Liver (tissue), 9 donors: ENCODE data around the gene PRRC2A. TPM values are rescaled to one million over a fixed set of nuclear protein-coding genes. Genes with fewer than 3 reads are reported as not detected.
A peak's percentile ranks its signal among the peaks of the same experiment; 100 is the strongest.

Experiments
- DNase-seq: peaks from one replicate; pipeline ENCODE4 v3.0.0-alpha.2; 2017; ENCODE audit warnings: low spot score
- H3K27ac ChIP-seq, 2 donors: one replicate each; pipeline ENCODE4 v1.7.0; 2013; ENCODE audit warnings: inconsistent platforms in 2 of 2, low read length in 2 of 2, control low read depth in 1 of 2, low read depth in 1 of 2, mild to moderate bottlenecking in 1 of 2
- H3K27me3 ChIP-seq, 4 donors: one replicate each; pipeline versions ENCODE4 v1.6.1 to v1.7.0; 2013; ENCODE audit warnings: low read length in 3 of 4, inconsistent platforms in 1 of 4, mild to moderate bottlenecking in 1 of 4, moderate library complexity in 1 of 4; ENCODE audit not compliant: control insufficient read depth in 4 of 4, insufficient read depth in 4 of 4
- H3K36me3 ChIP-seq, 4 donors: one replicate each; pipeline versions ENCODE4 v1.6.1 to v1.7.0; 2013; ENCODE audit warnings: low read length in 3 of 4, mild to moderate bottlenecking in 3 of 4, low read depth in 1 of 4, moderate library complexity in 1 of 4; ENCODE audit not compliant: control insufficient read depth in 4 of 4, insufficient read depth in 3 of 4
- H3K4me1 ChIP-seq, 4 donors: one replicate each; pipeline versions ENCODE4 v1.6.1 to v1.7.0; 2013; ENCODE audit warnings: low read length in 3 of 4, mild to moderate bottlenecking in 3 of 4, moderate library complexity in 1 of 4; ENCODE audit not compliant: control insufficient read depth in 4 of 4, insufficient read depth in 4 of 4
- H3K4me3 ChIP-seq, 3 donors: one replicate each; pipeline versions ENCODE4 v1.6.1 to v1.7.0; 2013; ENCODE audit warnings: low read length in 3 of 3, control low read depth in 1 of 3, low read depth in 1 of 3, mild to moderate bottlenecking in 1 of 3
- H3K9ac ChIP-seq, 2 donors: one replicate each; pipeline ENCODE4 v1.7.0; 2013; ENCODE audit warnings: low read length in 2 of 2, mild to moderate bottlenecking in 2 of 2, moderate library complexity in 2 of 2, control low read depth in 1 of 2, low read depth in 1 of 2
- H3K9me3 ChIP-seq, 4 donors: one replicate each; pipeline versions ENCODE4 v1.6.1 to v1.7.0; 2013; ENCODE audit warnings: low read length in 3 of 4; ENCODE audit not compliant: control insufficient read depth in 4 of 4
- ATF3 ChIP-seq: IDR thresholded peaks from 2 replicates; pipeline ENCODE4 v1.6.1; 2016; ENCODE audit warnings: antibody characterized with exemption
- CTCF ChIP-seq: fragments of 150-350 bp; IDR thresholded peaks from 2 replicates; pipeline ENCODE4 v1.5.1; 2017; ENCODE audit warnings: improper control_type of control experiment, low read depth, low read length; ENCODE audit not compliant: missing input control
- EGR1 ChIP-seq, 2 donors: IDR thresholded peaks; 2 replicates each; pipeline ENCODE4 v1.6.1; 2016 to 2018; ENCODE audit warnings: antibody characterized with exemption in 2 of 2, low read depth in 2 of 2
- FOXA2 ChIP-seq: IDR thresholded peaks from 2 replicates; pipeline ENCODE4 v1.6.1; 2016; ENCODE audit warnings: antibody characterized with exemption
- GABPA ChIP-seq, 2 donors: IDR thresholded peaks in 1 of 2; conservative IDR thresholded peaks in 1 of 2; 2 replicates each; pipeline ENCODE4 v1.6.1; 2016; ENCODE audit warnings: antibody characterized with exemption in 2 of 2, mild to moderate bottlenecking in 1 of 2, moderate library complexity in 1 of 2
- HNF4A ChIP-seq, 2 donors: conservative IDR thresholded peaks; 2 replicates each; pipeline ENCODE4 v1.6.1; 2016; ENCODE audit warnings: antibody characterized with exemption in 2 of 2, mild to moderate bottlenecking in 2 of 2
- HNF4G ChIP-seq: IDR thresholded peaks from 2 replicates; pipeline ENCODE4 v1.6.1; 2016; ENCODE audit warnings: antibody characterized with exemption
- JUND ChIP-seq, 2 donors: IDR thresholded peaks; 2 replicates each; pipeline ENCODE4 v1.6.1; 2016; ENCODE audit warnings: antibody characterized with exemption in 2 of 2
- MAX ChIP-seq: IDR thresholded peaks from 2 replicates; pipeline ENCODE4 v1.6.1; 2016; ENCODE audit warnings: antibody characterized with exemption
- NR2F2 ChIP-seq: IDR thresholded peaks from 2 replicates; pipeline ENCODE4 v1.6.1; 2016; ENCODE audit warnings: antibody characterized with exemption
- REST ChIP-seq: IDR thresholded peaks from 2 replicates; pipeline ENCODE4 v1.6.1; 2016; ENCODE audit warnings: antibody characterized with exemption, mild to moderate bottlenecking
- RXRA ChIP-seq, 2 donors: IDR thresholded peaks; 2 replicates each; pipeline ENCODE4 v1.6.1; 2017 to 2018; ENCODE audit warnings: antibody characterized with exemption in 2 of 2, mild to moderate bottlenecking in 1 of 2
- SP1 ChIP-seq: IDR thresholded peaks from 2 replicates; pipeline ENCODE4 v1.6.1; 2018; ENCODE audit warnings: antibody characterized with exemption, mild to moderate bottlenecking
- TAF1 ChIP-seq: conservative IDR thresholded peaks from 2 replicates; pipeline ENCODE4 v1.6.1; 2016; ENCODE audit warnings: antibody characterized with exemption, mild to moderate bottlenecking
- YY1 ChIP-seq: IDR thresholded peaks from 2 replicates; pipeline ENCODE4 v1.6.1; 2016; ENCODE audit warnings: antibody characterized with exemption, mild to moderate bottlenecking
- ZBTB33 ChIP-seq: IDR thresholded peaks from 2 replicates; pipeline ENCODE4 v1.6.1; 2016; ENCODE audit warnings: antibody characterized with exemption
- WGBS: extraction: QIAGEN DNeasy Blood & Tissue Kit; methylation state at CpG from one replicate; pipeline ENCODE4 v1.1.7; 2013; 5-methylcytosine and 5-hydroxymethylcytosine counted together
- polyA plus RNA-seq, 2 donors: library from polyadenylated mRNA; stranded (reverse) in 1 of 2; unstranded in 1 of 2; fragments of 200-250 nt in 1 of 2; fragments of >200 nt in 1 of 2; fragmentation: Nextera tagmentation in 1 of 2; extraction: Ambion mirVana in 1 of 2; gene quantifications; one replicate each; pipeline versions ENCODE4 v1.2.1 to v1.2.3, GENCODE V29; 2013 to 2015
- total RNA-seq, 2 donors: library from RNA; depleted of rRNA; stranded (reverse); fragments of >200 nt; gene quantifications; one replicate each; pipeline ENCODE4 v1.2.3, GENCODE V29; 2014
- donor health status: healthy.
- donor health status: healthy.
- donor health status: healthy.
- donor health status: healthy.
- donor health status: healthy.

PRRC2A gene
- total and polyA plus RNA-seq, 4 donors, result 21.9 to 39.3 (median 29.5) TPM

- 84% methylated on average over 12 of the region's 12 CpGs for WGBS
- H3K27ac ChIP-seq, result peak overlapping the region; percentile 81 to 90
- H3K36me3 ChIP-seq, result peaks cover 0 to 7% (median 6%) of the 10 kb centered on the region in 4 donors
- no peak for DNase-seq
- H3K9me3 ChIP-seq, result no peaks in the 10 kb centered on the region
- H3K27me3 ChIP-seq, result no peaks in the 10 kb centered on the region
- H3K9ac ChIP-seq, result peak overlapping the region in 1 of 2 donors; percentile 57
- H3K4me3 ChIP-seq, result no peak overlapping the region
- TF ChIP-seq CTCF (no peak), GABPA (IDR thresholded peaks at IDR 0.05 in 1 of 2, conservative IDR thresholded peaks at IDR 0.05 in 1 of 2) (no peak), FOXA2 (no peak), EGR1 (IDR thresholded peaks at IDR 0.05; ENCODE audit: low read depth in 2 of 2) (no peak), ATF3 (no peak)
- H3K4me1 ChIP-seq, result peaks cover 20 to 69% (median 61%) of the 10 kb centered on the region in 4 donors
Measured at GRCh38 chr6:31661262-31662123, 41.0 kb downstream of the PRRC2A start.

GRCh38 chr6:31662124-31662723, 41.7 kb downstream of the PRRC2A start:
- DNase-seq, result no peak
- no peak for TF ChIP-seq MAX
- no peak for TF ChIP-seq NR2F2
- TF ChIP-seq REST, result no peak
- TF ChIP-seq FOXA2, result no peak
- no peak for TF ChIP-seq YY1
- TF ChIP-seq EGR1 (IDR thresholded peaks at IDR 0.05; ENCODE audit: low read depth in 2 of 2), result no peak
- TF ChIP-seq ATF3, result no peak
- no peak for TF ChIP-seq RXRA (IDR thresholded peaks at IDR 0.05)
- TF ChIP-seq HNF4G, result no peak
- TF ChIP-seq SP1, result no peak
- TF ChIP-seq JUND (IDR thresholded peaks at IDR 0.05), result no peak
- no peak for TF ChIP-seq TAF1
- TF ChIP-seq HNF4A (conservative IDR thresholded peaks at IDR 0.05), result no peak
- TF ChIP-seq ZBTB33, result no peak
- Histone ChIP-seq H3K9ac (no peak overlapping the region), H3K27me3 (no peaks in the 10 kb centered on the region), H3K27ac (no peak overlapping the region), H3K9me3 (no peaks in the 10 kb centered on the region), H3K4me1 (peaks cover 20 to 70% (median 62%) of the 10 kb centered on the region in 4 donors), H3K36me3 (peaks cover 0 to 7% (median 6%) of the 10 kb centered on the region in 4 donors), H3K4me3 (no peak overlapping the region)
- 90% methylated on average over 12 of the region's 12 CpGs for WGBS
